HFF-Myc (cell line): ENCODE results near the gene SLC28A3.
A peak's percentile ranks its signal among the peaks of the same experiment; 100 is the strongest.
"Not testable (repeated sequence)": the region's sequence is repeated elsewhere in the genome, so short reads cannot be mapped to it uniquely, and the experiment has no call there.

ENCODE experiments used
- DNase-seq: peaks from one replicate; pipeline ENCODE4 v3.0.0-alpha.2; 2011; ENCODE audit warnings: low read depth; ENCODE audit errors: extremely low read depth
- H3K4me3 ChIP-seq: replicated peaks from 2 replicates; pipeline ENCODE4 v1.5.1; 2011; ENCODE audit warnings: low read depth, mild to moderate bottlenecking, control low read depth, low read length
- CTCF ChIP-seq: IDR thresholded peaks from 2 replicates; pipeline ENCODE4 v1.5.1; 2012; ENCODE audit warnings: mild to moderate bottlenecking, low read depth, low read length, control low read depth; ENCODE audit errors: missing control alignments

SLC28A3 gene

GRCh38 chr9:84368601-84369000 lies 28.0 kb upstream of the SLC28A3 start:
- no peak for TF ChIP-seq CTCF

GRCh38 chr9:84367726-84368125 lies 27.2 kb upstream of the SLC28A3 start:
- DNase-seq, H3K4me3 ChIP-seq: not testable (repeated sequence)

More at GRCh38 chr9:84368601-84369000, 28.0 kb upstream of the SLC28A3 start:
- DNase-seq = no peak
- no peak overlapping the region for H3K4me3 ChIP-seq

DNA sequence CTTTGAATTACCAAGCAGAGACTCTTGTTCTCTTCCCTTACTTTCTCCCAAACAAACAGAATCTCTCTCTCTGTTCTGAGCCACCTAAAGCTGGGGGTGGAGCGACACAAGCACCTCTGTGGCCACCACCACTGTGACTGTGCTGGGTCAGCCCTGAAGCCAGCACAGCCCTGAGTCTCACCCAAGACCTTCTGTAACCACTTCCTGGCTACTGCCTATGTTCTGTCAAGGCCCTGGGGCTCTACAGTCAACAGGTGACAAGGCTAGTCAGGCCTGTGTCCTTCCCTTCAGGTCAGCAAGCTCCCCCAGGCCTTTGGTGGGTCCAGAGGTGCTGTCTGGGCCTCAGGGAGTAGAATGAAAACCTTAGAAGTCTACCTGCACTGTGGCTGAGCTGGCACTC lies 26.1 kb upstream of the SLC28A3 start:
- no peak overlapping the region for H3K4me3 ChIP-seq
- TF ChIP-seq CTCF = no peak
- no peak for DNase-seq

DNA sequence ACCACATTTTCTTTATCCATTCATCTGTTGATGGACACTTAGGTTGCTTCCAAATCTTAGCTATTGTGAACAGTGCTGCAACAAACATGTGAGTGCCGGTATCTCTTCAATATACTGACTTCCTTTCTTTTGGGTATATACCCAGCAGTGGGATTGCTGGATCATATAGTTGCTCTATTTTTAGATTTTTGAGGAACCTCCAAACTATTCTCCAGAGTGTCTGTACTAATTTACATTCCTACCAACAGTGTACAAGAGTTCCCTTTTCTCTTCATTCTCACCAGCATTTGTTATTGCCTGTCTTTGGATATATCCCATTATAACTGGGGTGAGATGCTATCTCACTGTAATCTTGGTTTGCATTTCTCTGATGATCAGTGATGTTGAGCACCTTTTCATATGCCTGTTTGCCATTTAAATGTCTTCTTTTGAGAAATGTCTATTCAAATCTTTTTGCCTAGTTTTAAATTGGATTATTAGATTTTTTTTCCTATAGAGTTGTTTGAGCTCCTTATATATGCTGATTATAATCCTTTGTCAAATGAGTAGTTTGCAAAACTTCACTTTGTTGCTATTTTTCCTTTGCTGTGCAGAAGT lies 24.4 kb upstream of the SLC28A3 start:
- not testable (repeated sequence) for DNase-seq

DNA sequence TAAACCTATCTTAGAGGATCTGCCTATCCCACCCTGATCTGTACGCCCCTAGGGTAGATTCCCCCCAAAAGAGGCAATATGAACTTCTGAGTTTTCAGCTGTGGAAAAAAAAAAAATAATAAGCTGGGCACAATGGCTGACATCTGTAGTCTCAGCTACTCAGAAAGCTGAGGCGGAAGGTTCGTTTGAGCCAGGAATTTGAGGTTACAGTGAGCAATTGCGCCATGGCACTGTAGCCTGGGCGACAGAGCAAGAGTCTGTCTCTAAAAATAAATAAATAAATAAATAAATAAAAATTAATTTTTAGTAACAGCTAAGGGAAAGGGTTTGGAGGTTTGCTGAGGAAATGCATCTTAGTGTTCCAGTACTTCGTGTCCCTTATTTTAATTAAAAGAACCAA lies 21.1 kb upstream of the SLC28A3 start:
- TF ChIP-seq CTCF = no peak
- no peak overlapping the region for H3K4me3 ChIP-seq
- no peak for DNase-seq

More for the DNA sequence above, 24.4 kb upstream of the SLC28A3 start:
- H3K4me3 ChIP-seq = not testable (repeated sequence)

DNA sequence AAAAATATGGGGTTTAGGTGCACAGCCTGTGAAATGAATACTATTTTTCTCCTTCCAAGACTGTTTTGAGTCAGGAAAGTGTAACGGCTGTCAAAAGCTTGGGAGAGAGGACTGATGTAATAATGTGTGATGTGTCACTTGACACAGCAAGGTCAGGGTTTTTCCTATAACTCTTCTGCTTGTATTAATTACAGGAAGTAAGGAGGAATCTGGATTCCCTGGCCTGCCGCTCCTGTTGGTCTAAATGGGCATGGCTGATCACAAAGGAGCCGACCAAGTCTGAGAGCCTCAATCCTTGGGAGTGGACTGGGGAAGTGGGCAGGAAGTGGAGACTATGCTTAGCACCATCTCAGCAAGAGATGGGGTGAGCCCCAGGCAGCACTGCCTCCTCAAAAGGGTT lies 16.7 kb upstream of the SLC28A3 start:
- no peak for DNase-seq
- no peak overlapping the region for H3K4me3 ChIP-seq
- TF ChIP-seq CTCF = no peak

DNA sequence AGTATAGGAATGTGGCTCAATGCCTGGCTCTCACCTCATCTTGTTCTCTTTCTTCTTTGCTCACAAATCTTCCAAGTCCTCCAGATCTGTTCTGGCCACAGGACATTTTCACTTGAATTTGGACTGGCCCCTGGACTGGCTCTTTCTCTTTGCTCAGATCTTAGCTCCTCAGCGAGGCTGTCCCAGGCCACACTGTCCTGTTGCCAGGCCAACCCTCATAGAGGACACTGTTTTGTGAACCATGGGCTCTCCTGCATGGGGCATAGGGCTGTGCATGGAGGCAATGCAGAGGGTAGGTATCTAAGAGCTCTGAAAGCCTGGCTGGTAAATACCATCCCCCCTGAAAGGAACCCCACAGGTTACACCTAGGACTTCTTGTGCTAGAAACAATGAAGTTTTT lies 13.5 kb upstream of the SLC28A3 start:
- H3K4me3 ChIP-seq = no peak overlapping the region
- no peak for TF ChIP-seq CTCF
- DNase-seq = no peak

- no peak for TF ChIP-seq CTCF
- peak; percentile 5 for DNase-seq
- H3K4me3 ChIP-seq = no peak overlapping the region
Observed at GRCh38 chr9:84349671-84350070, 9.1 kb upstream of the SLC28A3 start.
